ENCODE measurements around the gene APOL3.
A peak's percentile ranks its signal among the peaks of the same experiment; 100 is the strongest.
"Not testable (repeated sequence)": the region's sequence is repeated elsewhere in the genome, so short reads cannot be mapped to it uniquely, and the experiment has no call there.

The APOL3 gene

GRCh38 chr22:36125994-36126531 lies 34.5 kb downstream of the APOL3 start:
- H3K9ac ChIP-seq (ENCODE audit: low read depth, low read length): no peak overlapping the region
- no peaks in the 10 kb centered on the region for H3K9me3 ChIP-seq (replicated peaks; ENCODE audit: low read length)
- peaks cover 39% of the 10 kb centered on the region for H3K27me3 ChIP-seq (ENCODE audit: control insufficient read depth, insufficient read depth, low read length)
- H3K4me2 ChIP-seq (ENCODE audit: low read length): no peak overlapping the region
- no peaks in the 10 kb centered on the region for H3K36me3 ChIP-seq (ENCODE audit: insufficient read depth, low read length)
- no peak overlapping the region for H3K4me3 ChIP-seq (ENCODE audit: low read length)
- H3K4me1 ChIP-seq (ENCODE audit: control insufficient read depth, insufficient read depth, low read length): no peaks in the 10 kb centered on the region

GRCh38 chr22:36125434-36125833 lies 35.1 kb downstream of the APOL3 start:
- no peak overlapping the region for H3K4me2 ChIP-seq (ENCODE audit: low read length)
- H3K9me3 ChIP-seq (replicated peaks; ENCODE audit: low read length): no peaks in the 10 kb centered on the region
- no peak overlapping the region for H3K9ac ChIP-seq (ENCODE audit: low read depth, low read length)
- no peak overlapping the region for H3K4me3 ChIP-seq (ENCODE audit: low read length)
- no peaks in the 10 kb centered on the region for H3K4me1 ChIP-seq (ENCODE audit: control insufficient read depth, insufficient read depth, low read length)
- H3K36me3 ChIP-seq (ENCODE audit: insufficient read depth, low read length): no peaks in the 10 kb centered on the region
- H3K27me3 ChIP-seq (ENCODE audit: control insufficient read depth, insufficient read depth, low read length): peaks cover 32% of the 10 kb centered on the region

- Histone ChIP-seq H3K9me3 (replicated peaks; ENCODE audit: low read length) (no peaks in the 10 kb centered on the region), H3K4me2 (ENCODE audit: low read length) (no peak overlapping the region), H3K4me3 (ENCODE audit: low read length) (no peak overlapping the region), H3K9ac (ENCODE audit: low read depth, low read length) (no peak overlapping the region), H3K27me3 (ENCODE audit: control insufficient read depth, insufficient read depth, low read length) (peaks cover 25% of the 10 kb centered on the region), H3K36me3 (ENCODE audit: insufficient read depth, low read length) (no peaks in the 10 kb centered on the region), H3K4me1 (ENCODE audit: control insufficient read depth, insufficient read depth, low read length) (no peaks in the 10 kb centered on the region)
Observed at GRCh38 chr22:36124666-36125065, 35.9 kb downstream of the APOL3 start.

GRCh38 chr22:36123673-36124630 lies 36.6 kb downstream of the APOL3 start:
- Histone ChIP-seq H3K4me1 (ENCODE audit: control insufficient read depth, insufficient read depth, low read length) (no peaks in the 10 kb centered on the region), H3K36me3 (ENCODE audit: insufficient read depth, low read length) (no peaks in the 10 kb centered on the region), H3K4me2 (ENCODE audit: low read length) (peak overlapping the region; percentile 80), H3K9me3 (replicated peaks; ENCODE audit: low read length) (no peaks in the 10 kb centered on the region), H3K27me3 (ENCODE audit: control insufficient read depth, insufficient read depth, low read length) (peaks cover 17% of the 10 kb centered on the region), H3K4me3 (ENCODE audit: low read length) (peak overlapping the region; percentile 48), H3K9ac (ENCODE audit: low read depth, low read length) (peak overlapping the region; percentile 65)

- not testable (repeated sequence) for H3K4me3 ChIP-seq (ENCODE audit: low read length); H3K4me2 ChIP-seq (ENCODE audit: low read length); H3K9me3 ChIP-seq (replicated peaks; ENCODE audit: low read length); H3K27me3 ChIP-seq (ENCODE audit: control insufficient read depth, insufficient read depth, low read length); H3K9ac ChIP-seq (ENCODE audit: low read depth, low read length); H3K4me1 ChIP-seq (ENCODE audit: control insufficient read depth, insufficient read depth, low read length); H3K36me3 ChIP-seq (ENCODE audit: insufficient read depth, low read length)
Observed at GRCh38 chr22:36120621-36121351, 39.8 kb downstream of the APOL3 start.

GRCh38 chr22:36117053-36117554 lies 43.5 kb downstream of the APOL3 start:
- H3K9me3 ChIP-seq (replicated peaks; ENCODE audit: low read length): no peaks in the 10 kb centered on the region
- H3K4me2 ChIP-seq (ENCODE audit: low read length): no peak overlapping the region
- no peak overlapping the region for H3K4me3 ChIP-seq (ENCODE audit: low read length)
- H3K9ac ChIP-seq (ENCODE audit: low read depth, low read length): no peak overlapping the region
- no peaks in the 10 kb centered on the region for H3K27me3 ChIP-seq (ENCODE audit: control insufficient read depth, insufficient read depth, low read length)
- H3K36me3 ChIP-seq (ENCODE audit: insufficient read depth, low read length): no peaks in the 10 kb centered on the region
- H3K4me1 ChIP-seq (ENCODE audit: control insufficient read depth, insufficient read depth, low read length): no peaks in the 10 kb centered on the region

GRCh38 chr22:36116127-36116526 lies 44.4 kb downstream of the APOL3 start:
- Histone ChIP-seq H3K27me3 (ENCODE audit: control insufficient read depth, insufficient read depth, low read length) (no peaks in the 10 kb centered on the region), H3K36me3 (ENCODE audit: insufficient read depth, low read length) (no peaks in the 10 kb centered on the region), H3K4me1 (ENCODE audit: control insufficient read depth, insufficient read depth, low read length) (no peaks in the 10 kb centered on the region), H3K4me3 (ENCODE audit: low read length) (no peak overlapping the region), H3K4me2 (ENCODE audit: low read length) (no peak overlapping the region), H3K9ac (ENCODE audit: low read depth, low read length) (no peak overlapping the region), H3K9me3 (replicated peaks; ENCODE audit: low read length) (no peaks in the 10 kb centered on the region)

- Histone ChIP-seq H3K27me3 (ENCODE audit: control insufficient read depth, insufficient read depth, low read length) (peaks cover 5% of the 10 kb centered on the region), H3K36me3 (ENCODE audit: insufficient read depth, low read length) (no peaks in the 10 kb centered on the region), H3K4me2 (ENCODE audit: low read length) (no peak overlapping the region), H3K4me1 (ENCODE audit: control insufficient read depth, insufficient read depth, low read length) (peaks cover 5% of the 10 kb centered on the region), H3K9me3 (replicated peaks; ENCODE audit: low read length) (no peaks in the 10 kb centered on the region), H3K9ac (ENCODE audit: low read depth, low read length) (no peak overlapping the region), H3K4me3 (ENCODE audit: low read length) (no peak overlapping the region)
Observed at GRCh38 chr22:36113121-36113520, 47.4 kb downstream of the APOL3 start.

- no peak overlapping the region for H3K9ac ChIP-seq (ENCODE audit: low read depth, low read length)
- no peak overlapping the region for H3K4me2 ChIP-seq (ENCODE audit: low read length)
- no peak overlapping the region for H3K4me3 ChIP-seq (ENCODE audit: low read length)
- H3K9me3 ChIP-seq (replicated peaks; ENCODE audit: low read length): no peaks in the 10 kb centered on the region
- H3K36me3 ChIP-seq (ENCODE audit: insufficient read depth, low read length): no peaks in the 10 kb centered on the region
- peaks cover 5% of the 10 kb centered on the region for H3K4me1 ChIP-seq (ENCODE audit: control insufficient read depth, insufficient read depth, low read length)
- H3K27me3 ChIP-seq (ENCODE audit: control insufficient read depth, insufficient read depth, low read length): peaks cover 8% of the 10 kb centered on the region
Observed at GRCh38 chr22:36111316-36111715, 49.2 kb downstream of the APOL3 start.

- H3K4me3 ChIP-seq (ENCODE audit: low read length): no peak overlapping the region
- H3K36me3 ChIP-seq (ENCODE audit: insufficient read depth, low read length): no peaks in the 10 kb centered on the region
- no peaks in the 10 kb centered on the region for H3K9me3 ChIP-seq (replicated peaks; ENCODE audit: low read length)
- H3K27me3 ChIP-seq (ENCODE audit: control insufficient read depth, insufficient read depth, low read length): peaks cover 8% of the 10 kb centered on the region
- peak overlapping the region; percentile 14 for H3K9ac ChIP-seq (ENCODE audit: low read depth, low read length)
- H3K4me1 ChIP-seq (ENCODE audit: control insufficient read depth, insufficient read depth, low read length): peaks cover 5% of the 10 kb centered on the region
- no peak overlapping the region for H3K4me2 ChIP-seq (ENCODE audit: low read length)
Observed at GRCh38 chr22:36110306-36110881, 50.2 kb downstream of the APOL3 start.

- H3K4me1 ChIP-seq (ENCODE audit: control insufficient read depth, insufficient read depth, low read length): peaks cover 5% of the 10 kb centered on the region
- no peaks in the 10 kb centered on the region for H3K9me3 ChIP-seq (replicated peaks; ENCODE audit: low read length)
- no peak overlapping the region for H3K4me2 ChIP-seq (ENCODE audit: low read length)
- H3K27me3 ChIP-seq (ENCODE audit: control insufficient read depth, insufficient read depth, low read length): peaks cover 8% of the 10 kb centered on the region
- no peaks in the 10 kb centered on the region for H3K36me3 ChIP-seq (ENCODE audit: insufficient read depth, low read length)
- H3K9ac ChIP-seq (ENCODE audit: low read depth, low read length): no peak overlapping the region
- no peak overlapping the region for H3K4me3 ChIP-seq (ENCODE audit: low read length)
Observed at GRCh38 chr22:36107436-36107835, 53.1 kb downstream of the APOL3 start.

All from skeletal muscle satellite cell (primary cell).